Spleen (tissue), 11 donors: ENCODE data around the gene NEBL. TPM values are rescaled to one million over a fixed set of nuclear protein-coding genes. Genes with fewer than 3 reads are reported as not detected.

Source experiments
- DNase-seq: peaks from one replicate; pipeline ENCODE4 v3.0.0-alpha.2; 2020
- H3K27ac ChIP-seq, 8 donors: fragments of 200-600 bp; sonication (generic) in 7 of 8; 1 replicate in 4 of 8; 2 replicates in 4 of 8; pipeline versions ENCODE4 v1.5.0 to v1.8.0; 2016 to 2021; ENCODE audit warnings: inconsistent platforms in 4 of 8, mild to moderate bottlenecking in 4 of 8, moderate library complexity in 1 of 8
- H3K27me3 ChIP-seq, 7 donors: fragments of 200-600 bp; sonication (generic) in 6 of 7; replicated peaks in 1 of 7; 1 replicate in 4 of 7; 2 replicates in 3 of 7; pipeline versions ENCODE4 v1.5.0 to v1.8.0; 2016 to 2021; ENCODE audit warnings: inconsistent platforms in 3 of 7, mild to moderate bottlenecking in 1 of 7
- H3K36me3 ChIP-seq, 6 donors: fragments of 200-600 bp; sonication (generic) in 5 of 6; 1 replicate in 4 of 6; 2 replicates in 2 of 6; pipeline versions ENCODE4 v1.5.0 to v1.8.0; 2016 to 2021; ENCODE audit warnings: inconsistent platforms in 2 of 6
- H3K4me1 ChIP-seq, 6 donors: fragments of 200-600 bp; sonication (generic) in 5 of 6; 1 replicate in 3 of 6; 2 replicates in 3 of 6; pipeline versions ENCODE4 v1.5.0 to v1.8.0; 2016 to 2021; ENCODE audit warnings: inconsistent platforms in 3 of 6
- H3K4me3 ChIP-seq, 8 donors: fragments of 200-600 bp; sonication (generic) in 7 of 8; 1 replicate in 4 of 8; 2 replicates in 4 of 8; pipeline versions ENCODE4 v1.5.0 to v1.8.0; 2016 to 2021; ENCODE audit warnings: inconsistent platforms in 4 of 8, mild to moderate bottlenecking in 4 of 8, moderate library complexity in 2 of 8
- H3K9me3 ChIP-seq, 8 donors: fragments of 200-600 bp; sonication (generic) in 7 of 8; 1 replicate in 4 of 8; 2 replicates in 4 of 8; pipeline versions ENCODE4 v1.5.0 to v1.8.0; 2016 to 2021; ENCODE audit warnings: inconsistent platforms in 4 of 8
- CTCF ChIP-seq, 11 experiments: fragments of 200-600 bp in 7 of 11; fragments of 450-650 bp in 4 of 11; sonication (generic) in 4 of 11; IDR thresholded peaks in 8 of 11; conservative IDR thresholded peaks in 3 of 11; 1 replicate in 7 of 11; 2 replicates in 4 of 11; pipeline versions ENCODE4 v1.4.0 to v1.8.0; 2016 to 2021; ENCODE audit warnings: antibody characterized with exemption in 11 of 11, inconsistent platforms in 4 of 11, mild to moderate bottlenecking in 1 of 11
- POLR2A ChIP-seq, 3 donors: fragments of 450-650 bp; IDR thresholded peaks; one replicate each; pipeline ENCODE4 v1.5.1; 2017; ENCODE audit warnings: antibody characterized with exemption in 3 of 3, mild to moderate bottlenecking in 1 of 3
- POLR2AphosphoS5 ChIP-seq, 3 donors: sonication (generic); formaldehyde crosslinking; IDR thresholded peaks; one replicate each; pipeline ENCODE4 v1.5.1; 2017; ENCODE audit warnings: antibody characterized with exemption in 3 of 3
- WGBS, 5 donors: extraction: QIAGEN DNeasy Blood & Tissue Kit in 3 of 5; methylation state at CpG; one replicate each; pipeline versions ENCODE4 v1.1.5 to v1.1.7; 2013 to 2018; 5-methylcytosine and 5-hydroxymethylcytosine counted together
- intact Hi-C: fragments of 100-400 bp; cut with DNase I; formaldehyde crosslinking; loops from one replicate; pipeline ENCODE4 v1.15.0; 2023; ENCODE audit warnings: low total_unique reads
- polyA plus RNA-seq, 3 donors: library from polyadenylated mRNA; stranded (reverse); fragments of 200-250 nt; gene quantifications; one replicate each; pipeline ENCODE4 v1.2.1, GENCODE V29; 2013
- total RNA-seq, 7 donors: library from RNA; depleted of rRNA in 3 of 7; stranded (reverse); fragments of >200 nt in 3 of 7; fragmentation: NEBNext Ultra II Directional in 4 of 7; extraction: Animal tissue kit (Norgen Biotek cat#: 25700) in 4 of 7; gene quantifications; one replicate each; pipeline versions ENCODE4 v1.1.0 to v1.2.1, GENCODE V29; 2016 to 2021
- donor health status: healthy with polysubstance abuse.
- donor health status: DM: no; HTN: no; CAD: no; lungs with moderate emphysema.
- donor health status: DM: no; HTN: no; CAD: no.
- donor health status: Bipolar disorder and iron deficiency.
- donor health status: healthy.
- donor health status: DM: no; HTN: no; CAD: no.
- donor health status: DM: yes; HTN: yes; CAD: no.

The NEBL gene
- total and polyA plus RNA-seq, 10 donors: 0.08 to 2.7 (median 0.54) TPM

GRCh38 chr10:20806487-20806886 lies 90.6 kb downstream of the NEBL start:
- intact Hi-C loops: no loop called here
- 82 to 92% (median 85%) methylated on average over 3 of the region's 3 CpGs for WGBS, 5 donors
- no peaks in the 10 kb centered on the region for H3K27me3 ChIP-seq
- TF ChIP-seq POLR2A (IDR thresholded peaks at IDR 0.05) (no peak), CTCF (IDR thresholded peaks at IDR 0.05 in 8 of 11, conservative IDR thresholded peaks at IDR 0.05 in 3 of 11) (no peak), POLR2AphosphoS5 (IDR thresholded peaks at IDR 0.05) (no peak)
- no peaks in the 10 kb centered on the region for H3K9me3 ChIP-seq
- H3K36me3 ChIP-seq: no peaks in the 10 kb centered on the region
- DNase-seq: no peak
- H3K4me1 ChIP-seq: no peaks in the 10 kb centered on the region
- H3K4me3 ChIP-seq: no peak overlapping the region
- no peak overlapping the region for H3K27ac ChIP-seq

- intact Hi-C loops: no loop called here
- no peaks in the 10 kb centered on the region for H3K27me3 ChIP-seq
- H3K4me3 ChIP-seq: no peak overlapping the region
- H3K4me1 ChIP-seq: no peaks in the 10 kb centered on the region
- H3K27ac ChIP-seq: no peak overlapping the region
- no peak for DNase-seq
- 45 to 93% (median 71%) methylated on average over 4 of the region's 4 CpGs for WGBS, 5 donors
- H3K36me3 ChIP-seq: no peaks in the 10 kb centered on the region
- no peaks in the 10 kb centered on the region for H3K9me3 ChIP-seq
- no peak for TF ChIP-seq POLR2A (IDR thresholded peaks at IDR 0.05)
- no peak for TF ChIP-seq POLR2AphosphoS5 (IDR thresholded peaks at IDR 0.05)
- TF ChIP-seq CTCF (IDR thresholded peaks at IDR 0.05 in 8 of 11, conservative IDR thresholded peaks at IDR 0.05 in 3 of 11): no peak
These were observed 99.8 kb downstream of the NEBL start for GRCh38 chr10:20797290-20797689.

GRCh38 chr10:20795391-20795790 lies 101.7 kb downstream of the NEBL start:
- TF ChIP-seq POLR2AphosphoS5 (IDR thresholded peaks at IDR 0.05) (no peak), CTCF (IDR thresholded peaks at IDR 0.05 in 8 of 11, conservative IDR thresholded peaks at IDR 0.05 in 3 of 11) (no peak), POLR2A (IDR thresholded peaks at IDR 0.05) (no peak)
- 80 to 88% (median 85%) methylated on average over 4 of the region's 4 CpGs for WGBS, 5 donors
- intact Hi-C loops: no loop called here

GRCh38 chr10:20785174-20785573 lies 111.9 kb downstream of the NEBL start:
- Histone ChIP-seq H3K27me3 (no peaks in the 10 kb centered on the region), H3K9me3 (no peaks in the 10 kb centered on the region), H3K36me3 (no peaks in the 10 kb centered on the region), H3K4me3 (no peak overlapping the region), H3K4me1 (no peaks in the 10 kb centered on the region), H3K27ac (no peak overlapping the region)
- no peak for DNase-seq
- intact Hi-C loops: no loop called here
- no peak for TF ChIP-seq POLR2AphosphoS5 (IDR thresholded peaks at IDR 0.05)
- TF ChIP-seq POLR2A (IDR thresholded peaks at IDR 0.05): no peak
- TF ChIP-seq CTCF (IDR thresholded peaks at IDR 0.05 in 8 of 11, conservative IDR thresholded peaks at IDR 0.05 in 3 of 11): no peak
- 56 to 71% (median 67%) methylated on average over 1 of the region's 1 CpG for WGBS, 5 donors

More at GRCh38 chr10:20795391-20795790, 101.7 kb downstream of the NEBL start:
- H3K36me3 ChIP-seq: no peaks in the 10 kb centered on the region
- H3K27me3 ChIP-seq: no peaks in the 10 kb centered on the region
- H3K4me1 ChIP-seq: no peaks in the 10 kb centered on the region
- H3K4me3 ChIP-seq: no peak overlapping the region
- H3K9me3 ChIP-seq: no peaks in the 10 kb centered on the region
- no peak overlapping the region for H3K27ac ChIP-seq
- DNase-seq: no peak
